IPS DF 6.9 (cell line): ENCODE data around the gene MRC1.
"Not testable (repeated sequence)": the region's sequence is repeated elsewhere in the genome, so short reads cannot be mapped to it uniquely, and the experiment has no call there.

Experiments used
- DNase-seq: peaks from one replicate; pipeline ENCODE4 v3.0.0-alpha.2; 2013; ENCODE audit warnings: low read depth, low spot score
- H3K27ac ChIP-seq: one replicate; pipeline ENCODE4 v1.5.1; 2013; ENCODE audit warnings: low read length, control low read depth
- H3K27me3 ChIP-seq: 2 replicates; pipeline ENCODE4 v1.6.1; 2013; ENCODE audit warnings: mild to moderate bottlenecking, low read length; ENCODE audit not compliant: control insufficient read depth, insufficient read depth
- H3K36me3 ChIP-seq: 2 replicates; pipeline ENCODE4 v1.6.1; 2013; ENCODE audit warnings: low read length; ENCODE audit not compliant: control insufficient read depth, insufficient read depth
- H3K4me1 ChIP-seq: 2 replicates; pipeline ENCODE4 v1.6.1; 2013; ENCODE audit warnings: low read length; ENCODE audit not compliant: control insufficient read depth, insufficient read depth
- H3K4me3 ChIP-seq: 2 replicates; pipeline ENCODE4 v1.5.1; 2013; ENCODE audit warnings: mild to moderate bottlenecking, low read length
- H3K9me3 ChIP-seq: 2 replicates; pipeline ENCODE4 v1.6.1; 2013; ENCODE audit warnings: low read length, inconsistent platforms; ENCODE audit not compliant: control insufficient read depth, insufficient read depth
- WGBS: extraction: QIAGEN DNeasy Blood & Tissue Kit; methylation state at CpG from one replicate; pipeline ENCODE4 v1.1.7; 2013; ENCODE audit warnings: mixed read lengths, missing lambda C conversion rate; ENCODE audit not compliant: insufficient read length, insufficient coverage; 5-methylcytosine and 5-hydroxymethylcytosine counted together

MRC1 gene

DNA sequence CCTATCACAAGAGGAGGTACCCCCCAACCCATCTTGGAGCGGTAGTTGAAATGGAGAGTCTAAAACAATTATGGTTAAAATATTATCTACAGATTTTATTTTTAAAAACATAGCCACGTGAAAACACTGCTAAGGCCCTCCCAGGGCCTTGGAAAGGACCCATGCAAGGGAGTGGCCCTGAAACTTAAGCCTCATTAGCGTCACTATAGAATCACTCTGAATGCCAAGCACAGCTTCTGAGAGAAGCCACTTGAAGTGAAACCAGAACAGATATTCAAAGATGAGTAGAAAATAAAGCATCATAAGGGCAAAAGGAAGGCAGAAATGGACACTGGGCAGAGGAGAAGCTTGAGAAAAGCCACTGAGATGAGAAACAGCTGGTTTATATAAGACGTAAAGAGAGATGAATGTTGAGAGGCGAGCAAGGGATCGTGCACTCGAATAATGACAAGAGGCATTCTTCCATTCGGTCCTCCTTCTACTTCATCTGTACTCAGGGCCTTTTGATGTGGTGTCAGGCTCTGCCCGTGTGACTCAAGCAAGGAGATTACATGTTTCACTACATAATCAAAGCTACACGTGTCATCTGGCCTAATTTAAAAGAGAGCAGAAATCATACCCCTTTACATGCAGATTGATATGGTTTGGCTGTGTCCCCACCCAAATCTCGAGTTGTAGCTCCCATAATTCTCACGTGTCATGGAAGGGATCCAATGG is 109.2 kb downstream of the MRC1 start:
- H3K36me3 ChIP-seq = no peaks in the 10 kb centered on the region
- no peak overlapping the region for H3K27ac ChIP-seq
- no peaks in the 10 kb centered on the region for H3K4me1 ChIP-seq
- no peaks in the 10 kb centered on the region for H3K27me3 ChIP-seq
- no peak overlapping the region for H3K4me3 ChIP-seq
- DNase-seq = peak; percentile 1
- no peaks in the 10 kb centered on the region for H3K9me3 ChIP-seq
- no CpG with 5 or more reads among the region's 12 CpGs for WGBS

DNA sequence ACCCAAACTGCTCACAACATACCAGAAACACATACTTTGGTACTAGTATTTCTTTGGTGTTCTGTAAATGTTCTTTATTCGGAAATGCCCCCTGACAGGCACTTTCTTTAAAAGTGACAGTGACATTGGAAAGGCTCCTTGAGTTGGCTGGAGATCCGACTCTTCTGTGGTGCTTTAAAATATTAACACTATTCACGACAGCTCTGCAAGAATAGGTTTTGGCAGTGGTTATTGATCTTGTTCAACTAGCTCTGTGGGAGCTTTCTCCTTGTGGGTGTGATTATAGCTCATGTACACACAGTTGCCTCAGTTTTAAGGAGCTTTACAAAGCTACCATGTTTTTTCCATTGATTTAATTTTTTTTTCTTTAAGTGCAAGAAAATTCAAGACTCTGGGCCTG is 112.2 kb downstream of the MRC1 start:
- Histone ChIP-seq H3K4me3 (no peak overlapping the region), H3K27me3 (no peaks in the 10 kb centered on the region), H3K4me1 (no peaks in the 10 kb centered on the region), H3K9me3 (no peaks in the 10 kb centered on the region), H3K27ac (no peak overlapping the region), H3K36me3 (no peaks in the 10 kb centered on the region)
- DNase-seq = no peak
- no CpG with 5 or more reads among the region's 3 CpGs for WGBS

DNA sequence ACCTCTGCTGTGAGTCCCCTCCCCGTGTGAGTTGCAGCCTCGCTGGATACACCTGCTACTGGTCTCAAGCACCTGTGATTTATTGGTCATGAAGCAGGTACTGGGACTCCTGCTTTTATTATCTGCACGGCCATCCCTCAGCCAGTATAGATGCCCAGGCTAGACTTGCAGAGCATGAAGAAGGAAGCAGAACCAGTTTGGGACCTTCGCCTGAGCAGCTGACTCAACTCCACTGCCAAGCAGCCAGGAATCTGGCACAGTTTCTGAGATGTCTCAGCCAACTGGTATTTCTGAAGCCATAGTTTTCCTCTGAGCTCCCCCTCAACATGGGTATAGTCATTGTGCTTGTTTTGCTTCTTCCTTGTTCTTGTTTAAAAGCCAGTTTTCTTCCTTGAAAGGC is 114.6 kb downstream of the MRC1 start:
- H3K4me3 ChIP-seq = no peak overlapping the region
- DNase-seq = no peak
- WGBS = no CpG with 5 or more reads among the region's 4 CpGs
- H3K27me3 ChIP-seq = no peaks in the 10 kb centered on the region
- no peak overlapping the region for H3K27ac ChIP-seq
- H3K36me3 ChIP-seq = no peaks in the 10 kb centered on the region
- H3K9me3 ChIP-seq = no peaks in the 10 kb centered on the region
- no peaks in the 10 kb centered on the region for H3K4me1 ChIP-seq

DNA sequence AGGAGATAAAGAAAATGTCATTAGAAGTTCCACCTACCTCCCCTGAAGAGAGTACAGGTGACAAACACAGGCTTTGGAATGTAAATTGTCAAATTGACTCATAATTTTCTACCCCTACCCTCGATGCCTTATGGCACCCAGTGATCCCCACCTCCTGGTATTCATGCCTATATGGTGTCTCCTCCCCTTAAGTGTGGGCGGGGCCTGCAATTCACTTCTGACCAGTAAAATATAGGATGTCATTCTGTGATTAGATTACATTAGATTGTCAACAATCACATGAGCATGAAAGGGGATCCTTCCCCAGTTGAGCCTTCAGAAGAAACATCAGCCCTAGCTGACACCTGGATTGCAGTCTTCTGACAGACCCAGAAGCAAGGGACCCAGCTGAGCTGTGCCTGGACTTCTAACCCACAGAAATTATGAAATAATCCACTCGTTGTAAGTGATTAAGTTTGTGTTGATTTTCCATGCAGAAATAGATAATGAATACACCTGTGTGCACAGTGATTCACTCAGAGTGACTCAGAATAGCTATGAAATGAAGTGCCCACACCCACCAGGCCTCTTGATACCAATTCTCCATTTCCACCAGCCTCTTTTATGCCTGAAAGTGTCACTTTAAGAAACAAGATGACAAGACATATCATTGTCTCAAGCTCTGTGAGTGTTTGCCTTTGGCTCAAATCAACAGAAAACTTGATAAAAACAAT is 134.0 kb downstream of the MRC1 start:
- Histone ChIP-seq H3K27me3 (no peaks in the 10 kb centered on the region), H3K36me3 (no peaks in the 10 kb centered on the region), H3K4me1 (no peaks in the 10 kb centered on the region), H3K4me3 (no peak overlapping the region), H3K9me3 (no peaks in the 10 kb centered on the region; the same call in 1 of the 2 replicates), H3K27ac (no peak overlapping the region)
- no peak for DNase-seq
- WGBS = no CpG with 5 or more reads among the region's 3 CpGs

DNA sequence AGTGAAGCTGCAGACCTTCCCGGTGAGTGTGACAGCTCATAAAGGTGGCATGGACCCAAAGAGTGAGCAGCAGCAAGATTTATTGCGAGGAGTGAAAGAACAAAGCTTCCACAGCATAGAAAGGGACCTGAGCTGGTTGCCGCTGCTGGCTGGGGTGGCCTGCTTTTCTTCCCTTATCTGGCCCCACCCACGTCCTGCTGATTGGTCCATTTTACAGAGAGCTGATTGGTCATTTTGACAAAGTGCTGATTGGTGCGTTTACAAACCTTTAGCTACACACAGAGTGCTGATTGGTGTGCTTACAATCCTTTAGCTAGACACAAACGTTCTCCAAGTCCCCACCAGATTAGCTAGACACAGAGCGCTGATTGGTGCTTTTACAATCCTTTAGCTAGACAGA is 141.1 kb downstream of the MRC1 start:
- H3K4me1 ChIP-seq, H3K9me3 ChIP-seq, DNase-seq, H3K36me3 ChIP-seq, H3K27me3 ChIP-seq, H3K27ac ChIP-seq, H3K4me3 ChIP-seq: not testable (repeated sequence)
- WGBS = no CpG with 5 or more reads among the region's 7 CpGs

DNA sequence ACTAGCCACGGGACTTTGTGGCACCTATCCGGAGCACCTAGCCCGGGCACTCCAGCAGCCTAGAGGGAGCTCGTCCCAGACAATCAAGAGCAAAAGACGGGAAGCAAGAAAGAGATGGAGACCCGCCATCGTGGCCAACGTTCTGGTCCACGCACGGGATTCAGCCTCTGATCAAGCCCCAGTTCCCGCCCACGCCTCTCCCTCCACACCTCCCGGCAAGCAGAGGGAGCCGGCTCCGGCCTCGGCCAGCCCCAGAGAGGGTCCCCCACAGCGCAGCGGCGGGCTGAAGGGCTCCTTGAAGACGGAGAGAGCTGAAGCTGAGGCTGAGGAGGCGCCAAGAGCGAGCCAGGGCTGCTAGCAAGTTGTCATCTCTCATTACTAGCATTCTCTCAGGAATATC is 141.6 kb downstream of the MRC1 start:
- no CpG with 5 or more reads among the region's 22 CpGs for WGBS
- Histone ChIP-seq H3K36me3 (no peaks in the 10 kb centered on the region), H3K4me3 (no peak overlapping the region), H3K27ac (no peak overlapping the region), H3K9me3 (no peaks in the 10 kb centered on the region), H3K4me1 (no peaks in the 10 kb centered on the region), H3K27me3 (no peaks in the 10 kb centered on the region)
- DNase-seq = no peak

DNA sequence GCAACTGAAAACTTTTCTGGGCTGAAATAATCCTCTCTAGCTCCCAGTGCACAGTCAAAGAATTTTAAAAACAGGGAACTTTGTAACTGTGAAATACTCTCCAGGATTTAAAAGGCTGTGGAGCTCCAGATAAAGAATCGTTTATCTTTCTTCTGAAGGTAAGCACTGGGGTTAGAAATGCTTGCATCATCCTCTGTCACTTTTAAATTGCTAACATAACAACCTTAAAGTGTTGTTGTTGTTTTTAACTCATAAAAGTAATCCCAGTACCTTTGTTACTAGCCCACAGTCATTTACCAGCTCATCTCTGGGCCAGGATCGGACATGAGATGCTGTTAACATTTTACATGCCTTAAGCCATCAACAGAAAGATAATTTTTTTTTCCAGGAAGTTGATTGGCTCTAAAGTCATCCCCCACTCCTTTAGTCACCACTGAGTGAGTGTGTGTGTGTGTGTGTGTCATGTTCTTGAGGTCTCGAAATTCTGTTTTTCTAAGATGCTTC is 142.8 kb downstream of the MRC1 start, which contains the start of gene SLC39A12:
TSS of gene SLC39A12 (plus strand) at position 51 of the 504 bp plus-strand sequence. CDS start 1,359 bp downstream, outside the sequence.
- no peak within 1 kb of the TSS for H3K27ac ChIP-seq
- no peaks in the 10 kb centered on the region for H3K4me1 ChIP-seq
- H3K4me3 ChIP-seq = no peak within 1 kb of the TSS
- H3K27me3 ChIP-seq = no peaks in the 10 kb centered on the region
- H3K9me3 ChIP-seq = no peaks in the 10 kb centered on the region
- no peak for DNase-seq
- no peaks in the 10 kb centered on the region for H3K36me3 ChIP-seq
- no CpG with 5 or more reads among the region's 3 CpGs for WGBS

DNA sequence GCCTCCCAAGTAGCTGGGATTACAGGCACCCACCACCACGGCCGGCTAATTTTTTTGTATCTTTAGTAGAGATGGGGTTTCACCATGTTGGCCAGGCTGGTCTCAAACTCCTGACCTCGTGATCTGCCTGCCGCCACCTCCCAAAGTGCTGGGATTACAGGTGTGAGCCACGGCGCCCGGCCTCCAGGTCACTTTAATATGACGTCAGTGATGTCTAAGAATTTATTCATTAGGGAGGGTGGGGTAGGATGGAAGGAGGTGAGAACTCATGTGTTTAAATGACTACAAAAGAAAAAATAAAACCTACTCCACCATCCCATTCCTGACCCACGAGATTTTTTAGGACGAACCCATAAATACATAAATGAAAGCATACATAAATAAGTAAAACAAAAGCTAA is 145.2 kb downstream of the MRC1 start:
- H3K4me3 ChIP-seq, H3K9me3 ChIP-seq, H3K27ac ChIP-seq, H3K36me3 ChIP-seq, DNase-seq, H3K27me3 ChIP-seq, H3K4me1 ChIP-seq: not testable (repeated sequence)
- no CpG with 5 or more reads among the region's 10 CpGs for WGBS

DNA sequence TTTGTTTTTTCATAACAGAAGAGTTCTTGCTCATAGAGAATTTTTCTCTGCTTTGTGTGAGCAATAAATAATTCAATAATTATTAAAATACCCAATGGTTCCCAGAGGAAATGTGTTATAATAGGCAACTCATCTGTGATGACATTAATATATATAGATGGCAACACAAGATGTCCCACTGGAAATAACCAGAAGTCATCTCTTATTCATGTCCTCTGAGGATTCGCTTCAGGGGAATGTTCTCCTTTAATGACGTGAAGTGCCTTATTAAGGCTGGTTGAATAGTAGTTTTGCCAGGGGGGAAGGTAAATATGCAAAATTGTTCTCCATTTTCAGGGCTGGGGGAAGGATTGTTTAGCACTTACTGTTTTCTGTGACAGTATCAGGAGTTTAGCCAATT is 145.7 kb downstream of the MRC1 start:
- no peaks in the 10 kb centered on the region for H3K36me3 ChIP-seq
- no peaks in the 10 kb centered on the region for H3K27me3 ChIP-seq
- no peaks in the 10 kb centered on the region; the same call in 1 of the 2 replicates for H3K9me3 ChIP-seq
- no peak overlapping the region for H3K27ac ChIP-seq
- H3K4me1 ChIP-seq = no peaks in the 10 kb centered on the region
- no peak for DNase-seq
- H3K4me3 ChIP-seq = no peak overlapping the region
- WGBS = no CpG with 5 or more reads among the region's 2 CpGs

DNA sequence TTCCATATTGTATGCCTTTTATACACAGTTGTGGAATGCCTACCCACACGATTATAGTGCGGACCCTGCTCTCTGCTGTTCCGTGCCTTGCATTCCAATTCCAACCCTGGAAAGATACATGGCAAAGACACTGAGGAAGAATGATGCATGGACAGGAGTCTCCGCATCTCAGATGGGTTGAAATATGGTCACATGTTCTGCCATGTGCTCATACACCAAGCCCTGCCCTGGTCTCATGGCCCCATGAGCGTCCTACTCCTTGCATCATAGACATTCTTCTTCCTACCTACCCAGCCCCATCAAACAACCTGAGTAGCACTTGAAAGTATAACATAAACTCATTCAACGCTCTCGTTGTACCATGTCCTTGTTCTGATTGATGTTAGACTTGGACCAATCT is 148.9 kb downstream of the MRC1 start:
- DNase-seq = no peak
- Histone ChIP-seq H3K9me3 (no peaks in the 10 kb centered on the region; the same call in 1 of the 2 replicates), H3K4me3 (no peak overlapping the region), H3K27ac (no peak overlapping the region), H3K4me1 (no peaks in the 10 kb centered on the region), H3K27me3 (no peaks in the 10 kb centered on the region), H3K36me3 (no peaks in the 10 kb centered on the region)
- no CpG with 5 or more reads among the region's 7 CpGs for WGBS
